ENCODE results near the gene PKNOX2. TPM values are rescaled to one million over a fixed set of nuclear protein-coding genes. Genes with fewer than 3 reads are reported as not detected.

Gene PKNOX2
- total and polyA plus RNA-seq, 4 donors: 0.14 to 0.29 (median 0.24) TPM

- no peak overlapping the region for H3K27ac ChIP-seq (ENCODE audit: low read depth in 1 of 2, low read length in 2 of 2)
- peaks cover 0 to 4% (median under 1%) of the 10 kb centered on the region in 4 donors for H3K4me1 ChIP-seq (ENCODE audit: control insufficient read depth in 4 of 4, insufficient read depth in 4 of 4, low read length in 3 of 4)
- TF ChIP-seq HNF4A (conservative IDR thresholded peaks at IDR 0.05) (no peak), FOXA1 (IDR thresholded peaks at IDR 0.05) (no peak), ZBTB33 (IDR thresholded peaks at IDR 0.05) (no peak), TAF1 (conservative IDR thresholded peaks at IDR 0.05) (no peak), RAD21 (IDR thresholded peaks at IDR 0.05) (no peak), CTCF (IDR thresholded peaks at IDR 0.05; ENCODE audit: low read depth, low read length, missing input control) (no peak), MAX (IDR thresholded peaks at IDR 0.05) (no peak), SP1 (IDR thresholded peaks at IDR 0.05) (no peak), YY1 (IDR thresholded peaks at IDR 0.05) (no peak), NR2F2 (IDR thresholded peaks at IDR 0.05) (no peak), HNF4G (IDR thresholded peaks at IDR 0.05) (no peak), FOXA2 (IDR thresholded peaks at IDR 0.05) (no peak), JUND (IDR thresholded peaks at IDR 0.05) (no peak), ATF3 (IDR thresholded peaks at IDR 0.05) (no peak), REST (IDR thresholded peaks at IDR 0.05) (no peak)
Observed at GRCh38 chr11:125402435-125402834, 237.9 kb downstream of the PKNOX2 start.

GRCh38 chr11:125404157-125404810 is 239.7 kb downstream of the PKNOX2 start:
- Histone ChIP-seq H3K27ac (ENCODE audit: low read depth in 1 of 2, low read length in 2 of 2) (no peak overlapping the region), H3K36me3 (ENCODE audit: control insufficient read depth in 4 of 4, insufficient read depth in 3 of 4, low read depth in 1 of 4, low read length in 3 of 4) (no peaks in the 10 kb centered on the region), H3K4me1 (ENCODE audit: control insufficient read depth in 4 of 4, insufficient read depth in 4 of 4, low read length in 3 of 4) (peaks cover 0 to 4% (median under 1%) of the 10 kb centered on the region in 4 donors), H3K9ac (ENCODE audit: low read depth in 1 of 2, low read length in 2 of 2) (no peak overlapping the region), H3K4me3 (ENCODE audit: low read depth in 1 of 3, low read length in 3 of 3) (no peak overlapping the region), H3K9me3 (ENCODE audit: control insufficient read depth in 4 of 4, low read length in 3 of 4) (no peaks in the 10 kb centered on the region), H3K27me3 (ENCODE audit: control insufficient read depth in 4 of 4, insufficient read depth in 4 of 4, low read length in 3 of 4) (peaks cover 0 to 7% (median 2%) of the 10 kb centered on the region in 4 donors)
- 58% methylated on average over 15 of the region's 15 CpGs for WGBS
- no peak for DNase-seq (ENCODE audit: low spot score)
- TF ChIP-seq ZBTB33 (IDR thresholded peaks at IDR 0.05) (no peak), REST (IDR thresholded peaks at IDR 0.05) (no peak)

More at GRCh38 chr11:125402435-125402834, 237.9 kb downstream of the PKNOX2 start:
- Histone ChIP-seq H3K9me3 (ENCODE audit: control insufficient read depth in 4 of 4, low read length in 3 of 4) (no peaks in the 10 kb centered on the region), H3K27me3 (ENCODE audit: control insufficient read depth in 4 of 4, insufficient read depth in 4 of 4, low read length in 3 of 4) (peaks cover 0 to 5% (median 2%) of the 10 kb centered on the region in 4 donors), H3K4me3 (ENCODE audit: low read depth in 1 of 3, low read length in 3 of 3) (no peak overlapping the region), H3K9ac (ENCODE audit: low read depth in 1 of 2, low read length in 2 of 2) (no peak overlapping the region), H3K36me3 (ENCODE audit: control insufficient read depth in 4 of 4, insufficient read depth in 3 of 4, low read depth in 1 of 4, low read length in 3 of 4) (no peaks in the 10 kb centered on the region)
- WGBS: 38% methylated on average over 2 of the region's 2 CpGs
- DNase-seq (ENCODE audit: low spot score): no peak
